HG03280 (cell line): ENCODE results near the gene TP53BP2.
A peak's percentile ranks its signal among the peaks of the same experiment; 100 is the strongest.

Experiments used
- ATAC-seq: cut with Tn5 transposase; IDR thresholded peaks from one replicate; pipeline ENCODE4 v1.9.1; 2021; ENCODE audit warnings: mild to moderate bottlenecking, moderate library complexity; ENCODE audit not compliant: unreplicated experiment

The TP53BP2 gene

GRCh38 chr1:223770621-223771315 lies 75.0 kb downstream of the TP53BP2 start:
- no peak for ATAC-seq

- no peak for ATAC-seq
Measured at GRCh38 chr1:223765719-223766340, 79.9 kb downstream of the TP53BP2 start.

- ATAC-seq: no peak
Measured at GRCh38 chr1:223765036-223765718, 80.6 kb downstream of the TP53BP2 start.

- ATAC-seq: no peak
Measured at GRCh38 chr1:223763881-223764280, 81.9 kb downstream of the TP53BP2 start.

GRCh38 chr1:223763251-223763650 lies 82.5 kb downstream of the TP53BP2 start:
- no peak for ATAC-seq

GRCh38 chr1:223761411-223761810 lies 84.3 kb downstream of the TP53BP2 start:
- no peak for ATAC-seq

GRCh38 chr1:223760833-223761232 lies 84.9 kb downstream of the TP53BP2 start:
- ATAC-seq: no peak

GRCh38 chr1:223759273-223759672 lies 86.5 kb downstream of the TP53BP2 start:
- ATAC-seq: no peak

- ATAC-seq: no peak
Measured at GRCh38 chr1:223758734-223759133, 87.0 kb downstream of the TP53BP2 start.

- no peak for ATAC-seq
Measured at GRCh38 chr1:223756806-223757700, 88.7 kb downstream of the TP53BP2 start.

GRCh38 chr1:223755992-223756775 lies 89.6 kb downstream of the TP53BP2 start:
- ATAC-seq: no peak

- no peak for ATAC-seq
Measured at GRCh38 chr1:223755432-223755792, 90.3 kb downstream of the TP53BP2 start.

GRCh38 chr1:223754681-223755431 lies 90.9 kb downstream of the TP53BP2 start:
- ATAC-seq: no peak

GRCh38 chr1:223752721-223753515 lies 92.8 kb downstream of the TP53BP2 start:
- no peak for ATAC-seq

- no peak for ATAC-seq
Measured at GRCh38 chr1:223751696-223752095, 94.1 kb downstream of the TP53BP2 start.

- ATAC-seq: no peak
Measured at GRCh38 chr1:223750730-223751570, 94.8 kb downstream of the TP53BP2 start.

GRCh38 chr1:223748773-223749733 lies 96.7 kb downstream of the TP53BP2 start:
- peak; percentile 67 for ATAC-seq
